GM12878 (cell line): ENCODE measurements around the gene CCDC160. TPM values are rescaled to one million over a fixed set of nuclear protein-coding genes. Genes with fewer than 3 reads are reported as not detected.

Experiments
- BCL11A ChIP-seq: IDR thresholded peaks from 2 replicates; pipeline ENCODE4 v1.6.1; 2011; ENCODE audit warnings: low read depth, low read length
- BRCA1 ChIP-seq: IDR thresholded peaks from 2 replicates; pipeline ENCODE4 v1.6.1; 2011; ENCODE audit warnings: low read depth, low read length, improper control_type of control experiment
- CBX3 ChIP-seq: fragments of 200-600 bp; sonication (generic); IDR thresholded peaks from 2 replicates; pipeline ENCODE4 v1.6.1; 2016; ENCODE audit warnings: low read depth, borderline replicate concordance
- ESRRA ChIP-seq: IDR thresholded peaks from 2 replicates; pipeline ENCODE4 v1.6.1; 2012; ENCODE audit warnings: mild to moderate bottlenecking, low read length, improper control_type of control experiment
- FOXM1 ChIP-seq: IDR thresholded peaks from 2 replicates; pipeline ENCODE4 v1.6.1; 2012; ENCODE audit warnings: low read depth, mild to moderate bottlenecking, inconsistent platforms, low read length, moderate library complexity
- HSF1 ChIP-seq: fragments of 150-350 bp; IDR thresholded peaks from 2 replicates; pipeline ENCODE4 v1.6.1; 2014; ENCODE audit warnings: mild to moderate bottlenecking, low read depth, low read length
- KAT2A ChIP-seq: conservative IDR thresholded peaks from 2 replicates; pipeline ENCODE4 v1.6.1; 2011; ENCODE audit warnings: low read depth, low read length; ENCODE audit not compliant: control insufficient read depth
- MEF2A ChIP-seq: IDR thresholded peaks from 2 replicates; pipeline ENCODE4 v1.6.1; 2011; ENCODE audit warnings: low read depth, mild to moderate bottlenecking, low read length, moderate library complexity; ENCODE audit not compliant: insufficient read depth
- RBBP5 ChIP-seq: fragments of 200-600 bp; sonication (generic); conservative IDR thresholded peaks from 2 replicates; pipeline ENCODE4 v1.6.1; 2016
- RELA ChIP-seq: fragments of 450-650 bp; IDR thresholded peaks from 2 replicates; pipeline ENCODE4 v1.8.0; 2014; ENCODE audit warnings: borderline replicate concordance; ENCODE audit not compliant: partially characterized antibody
- SIX5 ChIP-seq: IDR thresholded peaks from 2 replicates; pipeline ENCODE4 v1.6.1; 2011; ENCODE audit warnings: mild to moderate bottlenecking, low read depth, low read length, moderate library complexity; ENCODE audit not compliant: severe bottlenecking
- USF1 ChIP-seq: IDR thresholded peaks from 2 replicates; pipeline ENCODE4 v1.6.1; 2011; ENCODE audit warnings: borderline replicate concordance, low read depth, mild to moderate bottlenecking, moderate library complexity, mixed read lengths, low read length; ENCODE audit not compliant: insufficient read depth; ENCODE audit errors: extremely low read length
- USF2 ChIP-seq: IDR thresholded peaks from 2 replicates; pipeline ENCODE4 v1.6.1; 2011; ENCODE audit warnings: low read depth, low read length, improper control_type of control experiment, borderline replicate concordance
- polyA plus RNA-seq, 11 experiments: library from polyadenylated mRNA; depleted of rRNA in 4 of 11; unstranded in 6 of 11; stranded (reverse) in 5 of 11; fragments of >200 nt; fragmentation: Nextera tagmentation in 4 of 11; fragmentation: Illumina TruSeq in 1 of 11; extraction: Ambion mirVana in 4 of 11; extraction: Trizol in 1 of 11; gene quantifications; 1 replicate in 1 of 11; 2 replicates in 10 of 11; pipeline versions ENCODE4 v1.2.1 to v1.2.3, GENCODE V29; 2011 to 2016; ENCODE audit warnings: inconsistent platforms in 2 of 11, missing spikeins in 2 of 11, low read depth in 1 of 11
- total RNA-seq, 4 experiments: library from RNA; depleted of rRNA in 3 of 4; stranded (reverse); fragments of >200 nt in 3 of 4; fragmentation: Illumina TruSeq in 1 of 4; extraction: Trizol in 1 of 4; gene quantifications; 2 replicates each; pipeline versions ENCODE4 v1.2.1 to v1.2.3, GENCODE V29; 2013 to 2021

CCDC160 gene
- total and polyA plus RNA-seq, 10 of the 15 experiments (the other 5 are each of a cell fraction or from before 2014, with no cell fraction given) = not detected

GRCh38 chrX:134251241-134251640 lies 14.3 kb downstream of the CCDC160 start (continued):
- TF ChIP-seq CBX3 = no peak
- no peak for TF ChIP-seq RELA
- TF ChIP-seq USF1 = no peak
- no peak for TF ChIP-seq ESRRA
- no peak for TF ChIP-seq SIX5
- TF ChIP-seq BCL11A = no peak
- no peak for TF ChIP-seq BRCA1
- TF ChIP-seq RBBP5 = no peak
- no peak for TF ChIP-seq HSF1
- TF ChIP-seq FOXM1 = no peak
- TF ChIP-seq USF2 = no peak
- TF ChIP-seq KAT2A = no peak
- no peak for TF ChIP-seq MEF2A
